Heart right ventricle (tissue), 16 donors: ENCODE data around the gene PAGE4. TPM values are rescaled to one million over a fixed set of nuclear protein-coding genes. Genes with fewer than 3 reads are reported as not detected.

Experiments used
- ATAC-seq, 8 donors: fragments of 200-7000 bp; cut with Tn5 transposase; one replicate each; pipeline ENCODE4 v1.9.1; 2020; ENCODE audit warnings: mild to moderate bottlenecking in 8 of 8, moderate library complexity in 8 of 8, moderate number of reproducible peaks in 1 of 8
- DNase-seq, 2 donors: peaks; one replicate each; pipeline ENCODE4 v3.0.0-alpha.2; 2020
- H3K27ac ChIP-seq, 10 donors: fragments of 200-600 bp; sonication (generic) in 2 of 10; one replicate each; pipeline versions ENCODE4 v1.5.0 to v1.8.0; 2020 to 2022; ENCODE audit warnings: mild to moderate bottlenecking in 3 of 10
- H3K27me3 ChIP-seq, 7 donors: fragments of 200-600 bp; one replicate each; pipeline ENCODE4 v1.8.0; 2021 to 2022; ENCODE audit warnings: mild to moderate bottlenecking in 2 of 7
- H3K36me3 ChIP-seq, 9 donors: fragments of 200-600 bp; sonication (generic) in 1 of 9; one replicate each; pipeline versions ENCODE4 v1.5.0 to v1.8.0; 2020 to 2022; ENCODE audit warnings: mild to moderate bottlenecking in 2 of 9
- H3K4me1 ChIP-seq, 9 donors: fragments of 200-600 bp; sonication (generic) in 1 of 9; one replicate each; pipeline versions ENCODE4 v1.5.0 to v1.8.0; 2020 to 2022; ENCODE audit warnings: mild to moderate bottlenecking in 4 of 9
- H3K4me3 ChIP-seq, 10 donors: fragments of 200-600 bp; sonication (generic) in 2 of 10; one replicate each; pipeline versions ENCODE4 v1.5.0 to v1.8.0; 2020 to 2022; ENCODE audit warnings: mild to moderate bottlenecking in 7 of 10, moderate library complexity in 2 of 10
- H3K9me3 ChIP-seq, 11 donors: fragments of 200-600 bp in 10 of 11; sonication (generic) in 2 of 11; one replicate each; pipeline versions ENCODE4 v1.5.0 to v1.8.0; 2013 to 2022; ENCODE audit warnings: mild to moderate bottlenecking in 2 of 11, control low read depth in 1 of 11, moderate library complexity in 1 of 11
- WGBS, 2 donors: extraction: QIAGEN DNeasy Blood & Tissue Kit; methylation state at CpG; one replicate each; pipeline ENCODE4 v1.1.7; 2013; ENCODE audit warnings: inconsistent platforms in 1 of 2; 5-methylcytosine and 5-hydroxymethylcytosine counted together
- intact Hi-C, 10 donors: fragments of 100-400 bp; cut with DNase I; formaldehyde crosslinking; loops; one replicate each; pipeline versions ENCODE4 v1.11.1 to v1.14.2; 2022
- polyA plus RNA-seq, 2 donors: library from polyadenylated mRNA; stranded (reverse); fragments of 200-250 nt; gene quantifications; one replicate each; pipeline ENCODE4 v1.2.3, GENCODE V29; 2013
- total RNA-seq, 10 donors: library from RNA; stranded (reverse); fragmentation: NEBNext Ultra II Directional in 3 of 10; extraction: Animal tissue kit (Norgen Biotek cat#: 25700) in 3 of 10; gene quantifications; one replicate each; pipeline versions ENCODE4 v1.2.1 to v1.2.4, GENCODE V29; 2021 to 2023
- TF ChIP-seq, protein P1 (sequence below), 9 donors: fragments of 200-600 bp; sonication (generic) in 2 of 9; IDR thresholded peaks; one replicate each; pipeline versions ENCODE4 v1.5.0 to v1.8.0; 2021 to 2022; ENCODE audit warnings: antibody characterized with exemption in 9 of 9, mild to moderate bottlenecking in 5 of 9, moderate library complexity in 1 of 9
- donor health status: Arrhythmogenic right ventricular cardiomyopathy.
- donor health status: ischemic (EF 13 %, LVEDD 7.1; RV severe dilation, severe dysfunction).
- donor health status: healthy with polysubstance abuse.
- donor health status: DM: no; HTN: yes; CAD: no.
- donor health status: DM: no; HTN: no; CAD: no.
- donor health status: ischemic (EF 25% LVEDD 6.9; RV normal size, moderate dysfunction).
- donor health status: ischemic (EF 25% LVEDD 5.7; RV mildly dilated, moderate dysfunction).
- donor health status: healthy.
- donor health status: DM: yes; HTN: yes; CAD: no.
- donor health status: Ischemic cardiomyopathy.
- donor health status: ischemic (EF 35%, LVEDD 5.7; RV mildly dilated, moderate dysfunction).
- donor health status: nonischemic (EF 11% LVEDD 7.7; RV severe dilation, severe dysfunction).
- donor health status: DM: yes; HTN: yes; CAD: no.
- donor health status: PGD.
- donor health status: ischemic (EF 29% LVEDD 5.4; RV normal size, mild dysfunction).
- donor health status: nonischemic (EF 23%, LVEDD 6.1; RV moderate dilation, normal function).

Gene PAGE4
- total and polyA plus RNA-seq, 12 donors, result not detected

DNA sequence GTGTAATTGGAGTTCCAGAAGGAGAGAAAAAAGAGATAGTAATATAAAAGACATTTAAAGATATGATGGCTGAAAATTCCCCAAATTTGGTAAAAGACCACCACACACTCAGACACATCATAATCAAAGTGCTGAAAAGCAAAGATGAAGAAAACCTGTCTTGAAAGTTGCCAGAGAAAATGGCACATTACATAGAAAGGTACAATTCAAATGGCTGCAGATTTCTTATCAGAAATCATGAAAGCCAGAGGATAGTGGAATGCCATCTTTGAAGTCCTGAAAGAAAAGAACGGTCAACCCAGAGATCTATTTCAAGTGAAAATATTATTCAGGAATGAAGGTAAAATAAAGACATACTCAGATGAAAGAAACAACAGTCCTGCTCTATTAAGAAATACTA is 29.3 kb upstream of the PAGE4 start:
- no peak overlapping the region for H3K4me3 ChIP-seq
- no peaks in the 10 kb centered on the region for H3K4me1 ChIP-seq
- ATAC-seq (no peak), DNase-seq (no peak)
- TF ChIP-seq, protein P1, sequence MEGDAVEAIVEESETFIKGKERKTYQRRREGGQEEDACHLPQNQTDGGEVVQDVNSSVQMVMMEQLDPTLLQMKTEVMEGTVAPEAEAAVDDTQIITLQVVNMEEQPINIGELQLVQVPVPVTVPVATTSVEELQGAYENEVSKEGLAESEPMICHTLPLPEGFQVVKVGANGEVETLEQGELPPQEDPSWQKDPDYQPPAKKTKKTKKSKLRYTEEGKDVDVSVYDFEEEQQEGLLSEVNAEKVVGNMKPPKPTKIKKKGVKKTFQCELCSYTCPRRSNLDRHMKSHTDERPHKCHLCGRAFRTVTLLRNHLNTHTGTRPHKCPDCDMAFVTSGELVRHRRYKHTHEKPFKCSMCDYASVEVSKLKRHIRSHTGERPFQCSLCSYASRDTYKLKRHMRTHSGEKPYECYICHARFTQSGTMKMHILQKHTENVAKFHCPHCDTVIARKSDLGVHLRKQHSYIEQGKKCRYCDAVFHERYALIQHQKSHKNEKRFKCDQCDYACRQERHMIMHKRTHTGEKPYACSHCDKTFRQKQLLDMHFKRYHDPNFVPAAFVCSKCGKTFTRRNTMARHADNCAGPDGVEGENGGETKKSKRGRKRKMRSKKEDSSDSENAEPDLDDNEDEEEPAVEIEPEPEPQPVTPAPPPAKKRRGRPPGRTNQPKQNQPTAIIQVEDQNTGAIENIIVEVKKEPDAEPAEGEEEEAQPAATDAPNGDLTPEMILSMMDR (IDR thresholded peaks at IDR 0.05), result no peak
- 70 to 76% methylated on average over 1 of the region's 1 CpG for WGBS, 2 donors
- H3K36me3 ChIP-seq, result no peaks in the 10 kb centered on the region
- H3K9me3 ChIP-seq, result peaks cover 0 to 16% (median 0%) of the 10 kb centered on the region in 11 donors
- H3K27me3 ChIP-seq, result peaks cover 0 to 40% (median 0%) of the 10 kb centered on the region in 7 donors
- intact Hi-C loops, result no loop called here
- no peak overlapping the region for H3K27ac ChIP-seq

DNA sequence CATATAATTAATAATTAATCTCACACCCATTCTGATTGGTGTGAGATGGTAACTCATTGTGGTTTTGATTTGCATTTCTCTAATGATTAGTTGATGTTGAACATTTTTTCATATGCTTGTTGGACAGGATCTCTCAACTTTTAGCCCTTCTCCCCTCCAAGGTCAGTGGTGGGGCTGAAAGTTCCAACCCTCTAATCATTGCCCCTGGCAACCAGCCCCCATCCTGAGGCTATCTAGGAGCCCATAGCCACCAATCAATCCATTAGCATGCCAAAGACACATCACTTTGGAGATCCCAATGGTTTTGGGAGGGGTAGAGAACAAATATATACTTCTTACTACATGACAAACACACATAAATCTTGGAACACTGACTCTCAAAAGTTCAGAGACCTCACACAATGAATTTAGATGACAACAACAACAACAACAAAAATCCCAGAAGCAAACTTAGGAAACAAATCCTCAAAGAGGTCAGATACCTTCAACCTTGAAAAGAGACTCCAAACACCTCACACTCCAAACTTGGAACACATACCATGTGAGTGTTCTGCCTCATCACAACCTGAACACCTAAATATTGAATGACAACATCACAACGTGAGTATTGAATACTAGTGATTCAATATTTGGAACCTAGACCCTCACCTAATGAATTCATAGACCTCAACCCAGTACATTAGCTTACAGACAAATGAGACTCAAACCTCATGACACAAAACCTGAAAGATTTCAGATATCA is 19.0 kb upstream of the PAGE4 start:
- TF ChIP-seq, protein P1 (IDR thresholded peaks at IDR 0.05), result no peak
- DNase-seq, result no peak
- no peak overlapping the region for H3K27ac ChIP-seq

DNA sequence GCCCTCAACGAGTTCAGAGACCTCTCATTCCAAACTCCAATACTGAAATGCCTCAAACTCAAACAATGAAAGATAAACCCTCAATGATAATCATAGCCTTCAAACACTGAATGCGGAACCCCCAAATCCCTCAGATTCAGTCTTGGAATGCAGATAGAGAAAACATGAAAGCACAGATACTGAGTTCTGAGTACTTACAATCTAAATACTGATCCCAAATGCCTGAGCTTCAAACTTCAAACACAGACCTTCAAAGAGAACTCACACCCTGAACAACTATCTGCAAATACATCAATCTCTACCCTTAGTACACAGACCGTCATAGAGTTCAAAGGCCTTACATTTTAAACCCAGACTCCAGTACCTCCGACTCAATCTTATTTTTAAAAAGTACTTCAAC is 16.9 kb upstream of the PAGE4 start:
- no peak for ATAC-seq
- no peak overlapping the region for H3K4me3 ChIP-seq
- intact Hi-C loops, result no loop called here
- peaks cover 0 to 9% (median 0%) of the 10 kb centered on the region in 11 donors for H3K9me3 ChIP-seq
- H3K27me3 ChIP-seq, result peaks cover 0 to 28% (median 0%) of the 10 kb centered on the region in 7 donors
- DNase-seq, result no peak
- H3K4me1 ChIP-seq, result no peaks in the 10 kb centered on the region
- no peaks in the 10 kb centered on the region for H3K36me3 ChIP-seq
- TF ChIP-seq, protein P1 (IDR thresholded peaks at IDR 0.05), result no peak
- 57 to 62% methylated on average over 4 of the region's 4 CpGs for WGBS, 2 donors
- no peak overlapping the region for H3K27ac ChIP-seq

More for the DNA sequence above, 19.0 kb upstream of the PAGE4 start:
- no peaks in the 10 kb centered on the region for H3K36me3 ChIP-seq
- no peak overlapping the region for H3K4me3 ChIP-seq
- H3K9me3 ChIP-seq, result peaks cover 0 to 14% (median 0%) of the 10 kb centered on the region in 11 donors
- no peak for ATAC-seq
- no peaks in the 10 kb centered on the region for H3K4me1 ChIP-seq
- WGBS, 2 donors, result 69 to 76% methylated on average over 1 of the region's 1 CpG
- peaks cover 0 to 12% (median 0%) of the 10 kb centered on the region in 7 donors for H3K27me3 ChIP-seq
- intact Hi-C loops, result no loop called here

DNA sequence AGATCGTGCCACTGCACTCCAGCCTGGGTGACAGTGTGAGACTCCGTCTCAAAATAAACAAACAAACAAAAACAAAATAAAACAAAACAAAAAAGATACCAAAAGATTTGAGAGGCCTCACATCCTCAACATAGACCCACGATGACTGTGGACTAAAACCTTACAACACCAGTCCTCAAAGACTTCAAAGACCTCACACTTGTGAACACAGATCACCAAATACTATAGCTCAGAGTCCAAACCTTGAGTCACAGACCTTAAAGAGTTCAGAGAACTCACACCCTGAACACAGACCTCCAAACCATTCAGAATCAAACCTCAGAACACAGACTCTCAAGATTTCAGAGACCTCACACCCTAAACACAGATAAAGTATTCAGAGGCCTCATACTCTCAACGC is 12.7 kb upstream of the PAGE4 start:
- no peaks in the 10 kb centered on the region for H3K4me1 ChIP-seq
- DNase-seq (no peak), ATAC-seq (no peak)
- H3K27ac ChIP-seq, result no peak overlapping the region
- no peak overlapping the region for H3K4me3 ChIP-seq
- H3K36me3 ChIP-seq, result no peaks in the 10 kb centered on the region
- H3K9me3 ChIP-seq, result peaks cover 0 to 7% (median 0%) of the 10 kb centered on the region in 11 donors
- peaks cover 0 to 28% (median 0%) of the 10 kb centered on the region in 7 donors for H3K27me3 ChIP-seq
- TF ChIP-seq, protein P1 (IDR thresholded peaks at IDR 0.05), result no peak
- 83 to 87% methylated on average over 4 of the region's 4 CpGs for WGBS, 2 donors
- intact Hi-C loops, result no loop called here
